Muscle of arm (tissue), 12 donors: Measurements from ENCODE around the gene FSIP1. TPM values are rescaled to one million over a fixed set of nuclear protein-coding genes. Genes with fewer than 3 reads are reported as not detected.

Experiments
- DNase-seq: peaks from one replicate; pipeline ENCODE4 v3.0.0-alpha.2; 2013
- polyA plus RNA-seq, 12 donors: library from polyadenylated mRNA; unstranded; fragments of 120-200 nt; gene quantifications; one replicate each; pipeline ENCODE4 v1.2.1, GENCODE V29; 2013; ENCODE audit not compliant: insufficient read length in 12 of 12

Gene FSIP1
- polyA plus RNA-seq, 12 donors, result 0.11 to 0.97 (median 0.43) TPM; not detected in 2

DNA sequence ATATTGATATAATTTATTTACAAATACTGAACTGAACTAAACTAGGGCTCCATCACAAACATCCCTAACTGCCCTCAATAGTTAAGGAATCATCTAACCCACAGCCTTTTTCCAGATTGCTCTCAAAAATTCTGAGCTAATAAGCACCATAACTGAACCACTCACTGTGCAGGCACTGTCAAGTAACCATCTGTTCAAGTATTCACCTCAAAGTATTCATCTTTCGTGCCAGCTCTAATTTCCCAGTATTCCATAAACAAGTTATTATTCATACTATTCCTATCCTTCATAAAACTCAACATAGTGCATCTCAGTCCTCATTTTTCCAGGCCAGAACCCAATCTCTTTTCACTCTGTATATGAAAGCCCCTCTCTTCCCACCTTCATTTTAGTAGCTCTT is 160.7 kb downstream of the FSIP1 start:
- DNase-seq, result peak; percentile 37

DNA sequence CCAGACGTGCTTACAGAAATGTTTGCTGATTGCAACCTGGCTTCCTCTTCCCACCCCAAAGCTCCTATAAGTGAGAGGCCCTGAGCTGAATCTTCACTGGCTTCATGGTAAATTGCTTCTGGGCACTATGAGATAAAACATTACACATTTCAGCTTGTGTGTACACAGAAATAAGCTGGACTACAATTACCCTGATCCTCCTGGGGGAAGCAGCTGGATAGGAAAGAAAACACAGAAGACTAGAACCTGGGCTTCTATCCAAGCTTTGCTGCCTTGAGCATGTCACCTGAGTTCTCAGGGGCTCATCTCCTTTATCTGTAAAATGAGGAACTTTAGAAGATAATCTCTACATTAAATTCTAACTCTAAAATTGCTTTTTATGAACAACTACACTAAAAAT is 161.4 kb downstream of the FSIP1 start:
- no peak for DNase-seq

DNA sequence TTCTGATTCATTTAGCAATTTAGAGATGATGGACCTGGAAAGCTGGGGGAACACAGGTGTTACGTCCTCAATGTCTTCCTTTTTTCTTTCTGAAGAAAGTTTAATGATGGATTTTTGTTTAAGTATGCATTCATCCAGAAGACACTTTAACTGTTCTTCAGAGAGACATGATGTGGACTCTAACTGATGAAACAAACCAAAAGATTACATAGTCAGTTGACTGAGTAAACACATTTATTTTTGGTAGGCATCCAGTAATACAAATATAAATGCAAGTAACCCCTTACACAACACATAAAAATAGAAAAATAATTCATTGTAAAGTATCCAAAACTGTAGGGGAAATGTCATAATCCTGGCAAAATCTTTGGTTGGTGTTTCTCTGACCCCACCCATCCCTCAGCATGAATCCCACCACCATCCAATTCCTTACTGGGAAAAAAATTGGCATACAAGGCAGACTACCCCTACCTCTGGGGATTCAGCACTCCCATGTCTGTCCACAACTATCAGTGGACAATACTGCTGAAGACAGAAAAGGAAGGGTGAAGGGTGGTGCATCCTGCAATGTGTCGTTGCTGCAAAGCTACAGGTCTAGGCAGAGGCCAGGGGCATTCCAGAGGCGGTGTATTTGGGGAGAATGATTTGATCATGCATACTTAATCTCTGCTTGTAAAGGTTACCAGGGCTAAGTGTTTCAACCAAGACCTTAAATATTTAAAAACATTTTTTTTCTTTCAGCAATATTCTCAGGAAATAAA is 164.4 kb downstream of the FSIP1 start:
- no peak for DNase-seq

DNA sequence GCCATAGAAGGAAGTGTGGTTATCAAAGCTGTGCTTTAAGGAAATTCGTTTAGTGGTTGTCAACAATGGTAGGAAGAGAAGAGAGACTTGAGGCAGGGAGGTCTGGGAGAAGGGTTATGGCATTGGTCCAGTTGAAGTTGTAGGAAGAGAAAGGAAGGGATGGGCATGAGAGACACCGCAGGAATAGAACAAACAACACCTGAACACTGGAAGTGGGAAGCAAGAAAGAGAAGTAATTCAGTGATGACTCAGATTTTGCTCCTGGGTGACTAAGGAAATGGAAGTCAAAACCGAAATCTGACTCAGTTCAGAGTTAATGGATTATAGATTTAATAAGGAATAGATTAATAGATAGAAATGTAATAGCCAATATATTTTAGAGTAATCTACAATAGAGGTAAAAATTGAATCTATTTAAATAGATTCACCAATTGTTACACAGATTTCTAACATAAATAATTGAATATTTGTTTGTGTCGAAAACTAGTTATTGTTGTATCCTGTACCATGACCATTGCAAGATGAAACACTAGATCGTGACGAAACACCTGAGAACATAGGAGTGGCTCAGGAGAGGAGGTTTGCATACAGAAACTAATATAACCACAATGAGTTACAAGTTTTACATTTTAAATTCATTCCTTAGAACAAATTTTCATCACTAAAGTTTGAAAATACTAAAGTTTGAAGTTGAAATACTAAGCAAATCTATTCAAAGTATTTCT is 165.7 kb downstream of the FSIP1 start:
- no peak for DNase-seq

DNA sequence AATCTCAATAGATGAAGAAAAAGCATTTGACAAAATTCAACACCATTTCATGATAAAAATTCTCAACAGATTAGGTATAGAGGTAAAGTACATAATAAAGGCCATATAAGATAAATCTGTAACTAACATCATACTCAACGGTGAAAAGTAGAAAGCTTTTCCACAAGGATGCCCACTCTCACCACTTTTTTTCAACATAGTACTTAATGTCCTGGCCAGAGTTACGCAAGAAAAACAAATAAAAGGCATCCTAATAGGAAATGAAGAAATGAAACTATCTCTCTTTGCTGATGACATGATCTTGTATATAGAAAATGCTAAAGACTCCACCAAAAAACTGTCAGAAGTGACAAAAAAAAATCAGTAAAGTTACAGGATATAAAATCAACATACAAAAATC is 168.8 kb downstream of the FSIP1 start:
- no peak for DNase-seq

- DNase-seq, result no peak
Measured at GRCh38 chr15:39613271-39613670, 169.4 kb downstream of the FSIP1 start.

GRCh38 chr15:39610665-39611064 is 172.0 kb downstream of the FSIP1 start:
- no peak for DNase-seq

- DNase-seq, result no peak
Measured at GRCh38 chr15:39609166-39609916, 173.3 kb downstream of the FSIP1 start.

DNA sequence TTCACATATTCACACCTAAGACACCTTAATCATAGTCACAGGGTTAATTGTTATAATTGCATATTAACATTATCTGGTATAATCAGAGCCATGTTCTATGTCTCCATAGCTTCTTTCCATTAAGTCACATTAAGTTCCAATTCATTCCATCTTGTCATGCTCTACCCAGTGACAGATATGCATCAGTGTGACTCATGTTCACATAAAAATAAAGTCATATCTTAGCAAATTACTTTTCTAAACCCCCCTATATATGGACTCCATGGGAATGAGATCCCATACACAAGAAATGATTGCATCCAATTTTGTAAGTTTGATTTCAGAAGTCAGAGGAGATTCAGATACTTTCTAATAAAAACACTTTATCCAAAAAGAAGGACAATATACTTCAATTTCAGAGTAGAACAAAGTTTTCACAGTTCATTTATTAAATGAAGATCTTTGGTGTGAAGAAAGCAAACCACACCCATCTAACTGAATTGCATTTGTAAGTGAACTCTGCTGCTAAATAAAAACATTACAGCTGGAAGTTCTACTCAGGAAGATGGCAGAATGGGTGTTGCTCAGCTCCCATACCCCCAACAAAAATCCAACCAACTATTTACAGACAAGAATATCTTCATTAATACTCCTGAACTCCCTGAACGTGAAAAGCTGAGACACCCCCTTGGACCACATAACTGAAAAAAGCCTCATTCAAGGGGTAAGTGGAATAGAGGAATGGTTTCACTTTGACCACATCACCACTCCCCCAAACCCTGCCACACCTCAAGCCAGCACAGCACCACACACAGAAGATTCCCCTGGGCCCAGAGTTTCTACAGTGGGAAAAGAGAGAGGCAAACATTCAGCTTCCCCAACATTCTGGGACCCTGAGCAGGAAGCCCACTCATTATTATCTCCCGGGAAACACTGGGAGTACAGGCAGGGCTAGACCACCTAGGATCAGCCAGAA is 174.2 kb downstream of the FSIP1 start:
- DNase-seq, result no peak

GRCh38 chr15:39605146-39605545 is 177.5 kb downstream of the FSIP1 start:
- DNase-seq, result no peak

DNA sequence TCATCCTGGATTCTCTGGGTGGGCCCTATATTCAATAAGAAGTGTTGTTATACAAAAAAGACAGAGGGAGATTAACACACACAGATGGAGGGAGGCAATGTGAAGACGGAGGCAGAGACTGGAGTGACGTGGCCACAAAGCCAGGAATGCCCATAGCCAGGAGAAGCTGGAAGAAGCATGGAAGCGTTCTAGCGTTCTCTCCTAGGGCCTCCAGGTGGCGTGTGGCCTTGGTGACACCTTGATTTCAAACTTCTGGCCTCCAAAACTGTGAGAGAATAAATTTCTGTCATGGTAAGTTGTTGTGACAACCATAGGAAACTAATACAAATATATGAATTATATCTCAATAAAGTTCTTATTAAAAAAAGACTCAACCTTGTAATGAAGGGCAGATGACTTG is 180.5 kb downstream of the FSIP1 start:
- no peak for DNase-seq

- no peak for DNase-seq
Measured at GRCh38 chr15:39599871-39600270, 182.8 kb downstream of the FSIP1 start.

GRCh38 chr15:39598958-39599845 is 183.4 kb downstream of the FSIP1 start:
- no peak for DNase-seq

DNA sequence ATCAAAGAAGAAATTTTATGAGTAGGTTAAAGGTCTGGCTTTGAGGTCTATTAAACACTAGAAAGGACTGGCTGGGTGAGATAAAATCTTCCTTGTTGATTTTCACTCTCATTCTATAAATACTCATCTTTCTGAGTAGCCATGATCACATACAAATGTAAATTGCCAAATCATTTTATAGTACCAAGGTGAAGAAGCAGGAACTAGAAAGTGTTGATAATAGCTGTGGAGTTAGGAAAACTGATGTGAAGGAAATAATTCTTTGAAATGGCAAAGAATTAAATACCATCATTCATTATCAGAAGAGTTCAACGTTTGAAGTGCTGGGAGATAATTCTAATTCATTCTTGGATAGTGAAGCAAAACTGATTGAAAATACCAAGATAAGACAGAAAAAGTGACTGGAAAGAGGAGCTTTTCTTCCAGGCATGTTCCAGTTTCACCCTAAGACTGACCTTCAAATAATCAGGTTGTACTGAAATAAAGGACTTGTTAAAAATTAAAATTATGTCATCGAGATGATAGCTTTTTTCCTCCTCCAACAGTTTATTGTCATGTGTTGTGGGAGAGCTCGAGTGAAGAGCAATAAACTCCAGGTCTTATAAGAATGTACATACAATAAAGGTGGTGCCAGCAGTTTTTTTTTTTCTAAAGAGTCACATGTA is 184.3 kb downstream of the FSIP1 start:
- DNase-seq, result no peak

- no peak for DNase-seq
Measured at GRCh38 chr15:39597751-39598185, 184.9 kb downstream of the FSIP1 start.

- DNase-seq, result no peak
Measured at GRCh38 chr15:39597336-39597735, 185.3 kb downstream of the FSIP1 start.

DNA sequence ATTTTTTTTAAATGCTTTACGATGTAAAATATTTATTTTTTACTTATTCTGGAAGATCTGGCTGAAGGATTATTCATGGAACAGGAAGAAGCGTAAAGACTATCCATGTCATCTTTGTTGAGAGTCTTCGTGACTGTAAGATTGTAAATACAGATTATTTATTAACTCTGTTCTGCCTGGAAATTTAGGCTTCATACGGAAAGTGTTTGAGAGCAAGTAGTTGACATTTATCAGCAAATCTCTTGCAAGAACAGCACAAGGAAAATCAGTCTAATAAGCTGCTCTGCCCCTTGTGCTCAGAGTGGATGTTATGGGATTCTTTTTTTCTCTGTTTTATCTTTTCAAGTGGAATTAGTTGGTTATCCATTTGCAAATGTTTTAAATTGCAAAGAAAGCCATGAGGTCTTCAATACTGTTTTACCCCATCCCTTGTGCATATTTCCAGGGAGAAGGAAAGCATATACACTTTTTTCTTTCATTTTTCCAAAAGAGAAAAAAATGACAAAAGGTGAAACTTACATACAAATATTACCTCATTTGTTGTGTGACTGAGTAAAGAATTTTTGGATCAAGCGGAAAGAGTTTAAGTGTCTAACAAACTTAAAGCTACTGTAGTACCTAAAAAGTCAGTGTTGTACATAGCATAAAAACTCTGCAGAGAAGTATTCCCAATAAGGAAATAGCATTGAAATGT is 186.1 kb downstream of the FSIP1 start:
- DNase-seq, result no peak

GRCh38 chr15:39595338-39596221 is 187.1 kb downstream of the FSIP1 start:
- no peak for DNase-seq
